Endothelial cell of umbilical vein (primary cell): ENCODE data around the gene UBR4. TPM values are rescaled to one million over a fixed set of nuclear protein-coding genes. Genes with fewer than 3 reads are reported as not detected.

Experiments used
- BruUV-seq: library from RNA; stranded (reverse); fragments of 400-500 nt; replicated peaks from 2 replicates; lab custom pipeline; 2021; lab: Mats Ljungman, UMichigan
- CTCF ChIA-PET: fragments of 300-600, 350-600 bp; sonication (Branson Sonifier 250); formaldehyde crosslinking; loops from one replicate; lab custom pipeline; 2021; ENCODE audit warnings: antibody characterized with exemption, inconsistent platforms; lab: Charles Lee
- POLR2A ChIA-PET: fragments of 300-600, 350-600 bp; sonication (Branson Sonifier 250); formaldehyde crosslinking; loops from one replicate; lab custom pipeline; 2021; ENCODE audit warnings: antibody characterized with exemption, inconsistent platforms; lab: Charles Lee
- DNase-seq: peaks from one replicate; pipeline ENCODE4 v3.0.0-alpha.2; 2011; ENCODE audit warnings: low read depth, low spot score
- FAIRE-seq: peaks from 2 replicates; lab custom pipeline; 2011; peaks lifted over from hg19 to GRCh38; lab: Jason Lieb, UNC
- H2AFZ ChIP-seq: 2 replicates; pipeline ENCODE4 v1.6.0; 2012; ENCODE audit warnings: low read depth, low read length, control low read depth, inconsistent platforms
- H3K27ac ChIP-seq: 2 replicates; pipeline ENCODE4 v1.5.1; 2011; ENCODE audit warnings: low read depth, mild to moderate bottlenecking, control low read depth, low read length, moderate library complexity; ENCODE audit not compliant: insufficient read depth
- H3K27me3 ChIP-seq, 2 experiments: 2 replicates each; pipeline versions ENCODE4 v1.6.0 to v1.6.1; 2011; ENCODE audit warnings: low read length in 2 of 2, mixed read lengths in 1 of 2; ENCODE audit not compliant: control insufficient read depth in 2 of 2, insufficient read depth in 2 of 2
- H3K36me3 ChIP-seq, 2 experiments: 2 replicates in 1 of 2; 3 replicates in 1 of 2; pipeline ENCODE4 v1.5.1; 2011; ENCODE audit warnings: low read length in 2 of 2, mild to moderate bottlenecking in 1 of 2, moderate library complexity in 1 of 2; ENCODE audit not compliant: control insufficient read depth in 2 of 2, insufficient read depth in 2 of 2; ENCODE audit errors: extremely low read depth in 1 of 2
- H3K4me1 ChIP-seq: 3 replicates; pipeline ENCODE4 v1.5.1; 2011; ENCODE audit warnings: mild to moderate bottlenecking, low read length; ENCODE audit not compliant: control insufficient read depth, insufficient read depth; ENCODE audit errors: extremely low read depth
- H3K4me2 ChIP-seq: 2 replicates; pipeline ENCODE4 v1.6.1; 2011; ENCODE audit warnings: low read length, control low read depth, mixed read lengths; ENCODE audit not compliant: insufficient read depth
- H3K4me3 ChIP-seq, 3 experiments: fragments of 200-600 bp in 1 of 3; sonication (generic), shearing (Covaris generic) in 1 of 3; replicated peaks in 1 of 3; 2 replicates each; pipeline ENCODE4 v1.5.1; 2011 to 2016; ENCODE audit warnings: control low read depth in 3 of 3, low read length in 3 of 3, mild to moderate bottlenecking in 2 of 3, inconsistent platforms in 1 of 3, low read depth in 1 of 3, moderate library complexity in 1 of 3; ENCODE audit not compliant: insufficient read depth in 1 of 3
- H3K79me2 ChIP-seq: 2 replicates; pipeline ENCODE4 v1.6.0; 2012; ENCODE audit warnings: low read length, inconsistent platforms; ENCODE audit not compliant: control insufficient read depth, insufficient read depth
- H3K9ac ChIP-seq: replicated peaks from 2 replicates; pipeline ENCODE3; 2011; ENCODE audit warnings: low read length, control low read depth; ENCODE audit not compliant: insufficient read depth; ENCODE audit errors: extremely low read depth
- H3K9me1 ChIP-seq: replicated peaks from 3 replicates; pipeline ENCODE4 v1.6.0; 2011; ENCODE audit warnings: mild to moderate bottlenecking, low read length; ENCODE audit not compliant: control insufficient read depth, insufficient read depth; ENCODE audit errors: extremely low read depth
- H3K9me3 ChIP-seq: replicated peaks from 2 replicates; pipeline ENCODE4 v1.5.1; 2012; ENCODE audit warnings: low read length, inconsistent platforms; ENCODE audit not compliant: control insufficient read depth, insufficient read depth
- H4K20me1 ChIP-seq: replicated peaks from 2 replicates; pipeline ENCODE3; 2011; ENCODE audit warnings: mild to moderate bottlenecking, low read length; ENCODE audit not compliant: control insufficient read depth, insufficient read depth; ENCODE audit errors: extremely low read depth
- CTCF ChIP-seq, 2 donors: IDR thresholded peaks; 1 replicate in 1 of 2; 2 replicates in 1 of 2; pipeline ENCODE4 v1.5.1; 2011; ENCODE audit warnings: low read length in 2 of 2, mild to moderate bottlenecking in 2 of 2, moderate library complexity in 2 of 2, control low read depth in 1 of 2, inconsistent platforms in 1 of 2, low read depth in 1 of 2; ENCODE audit not compliant: insufficient read depth in 1 of 2; ENCODE audit errors: extremely low read depth in 1 of 2
- EZH2 ChIP-seq: IDR thresholded peaks from 2 replicates; pipeline ENCODE4 v1.6.1; 2012; ENCODE audit warnings: borderline replicate concordance, low read depth, mild to moderate bottlenecking, moderate library complexity, low read length, inconsistent platforms; ENCODE audit not compliant: severe bottlenecking
- FOS ChIP-seq: IDR thresholded peaks from 2 replicates; pipeline ENCODE4 v1.6.1; 2011; ENCODE audit warnings: mild to moderate bottlenecking, low read length, moderate library complexity, borderline replicate concordance; ENCODE audit not compliant: insufficient read depth
- GATA2 ChIP-seq: IDR thresholded peaks from 2 replicates; pipeline ENCODE4 v1.7.0; 2011; ENCODE audit warnings: low read depth, mild to moderate bottlenecking, moderate library complexity, mixed read lengths, low read length; ENCODE audit not compliant: insufficient read length, insufficient read depth
- JUN ChIP-seq: IDR thresholded peaks from 2 replicates; pipeline ENCODE4 v1.6.1; 2011; ENCODE audit warnings: borderline replicate concordance, low read depth; ENCODE audit not compliant: insufficient read length, insufficient read depth
- MAX ChIP-seq: IDR thresholded peaks from 2 replicates; pipeline ENCODE4 v1.6.1; 2011; ENCODE audit not compliant: insufficient read depth, insufficient read length
- MYC ChIP-seq: IDR thresholded peaks from one replicate; pipeline ENCODE4 v1.6.1; 2011; ENCODE audit warnings: mild to moderate bottlenecking, low read depth, low read length
- POLR2A ChIP-seq: IDR thresholded peaks from 2 replicates; pipeline ENCODE4 v1.6.1; 2012; ENCODE audit warnings: low read depth, mild to moderate bottlenecking, control low read depth, low read length
- POLR2AphosphoS5 ChIP-seq: IDR thresholded peaks from 2 replicates; pipeline ENCODE4 v1.6.1; 2012; ENCODE audit warnings: low read depth, mild to moderate bottlenecking, control low read depth, low read length, moderate library complexity; ENCODE audit not compliant: insufficient read depth
- dilution Hi-C: fragments of 300-500 bp; cut with MboI; formaldehyde crosslinking; loops from one replicate; pipeline ENCODE4 v1.15.0; 2019; ENCODE audit warnings: low sequenced_read_pairs; ENCODE audit not compliant: extremely low pct_ligation_motif_present
- intact Hi-C: fragments of 100-400 bp; cut with micrococcal nuclease; formaldehyde crosslinking; loops from one replicate; pipeline ENCODE4 v1.10.0; 2022
- polyA plus RNA-seq, 4 experiments: library from polyadenylated mRNA; depleted of rRNA in 3 of 4; stranded (reverse) in 3 of 4; unstranded in 1 of 4; fragments of >200 nt; gene quantifications; 2 replicates each; pipeline versions ENCODE4 v1.2.1 to v1.2.3, GENCODE V29; 2011 to 2012; ENCODE audit warnings: missing spikeins in 1 of 4
- total RNA-seq: library from RNA; stranded (reverse); gene quantifications from 2 replicates; pipeline ENCODE4 v1.2.3, GENCODE V29; 2021

Gene UBR4
- total and polyA plus RNA-seq, 2 donors (not counting 3 experiments of a cell fraction or from before 2014, with no cell fraction given) = 125 to 150 TPM

- no peak overlapping the region for H3K4me3 ChIP-seq
- H3K27ac ChIP-seq = no peak overlapping the region
- no peaks in the 10 kb centered on the region for H3K4me1 ChIP-seq
- H3K79me2 ChIP-seq = no peaks in the 10 kb centered on the region
- H3K9ac ChIP-seq = no peak overlapping the region
- H3K9me1 ChIP-seq = no peaks in the 10 kb centered on the region
- intact Hi-C loops (loop anchor here (5.0 kb wide), 1 partner anchor 33 kb away; no protein-coding TSS in a partner anchor), dilution Hi-C loops (no loop called here)
- no peaks in the 10 kb centered on the region for H3K27me3 ChIP-seq
- no peaks in the 10 kb centered on the region for H4K20me1 ChIP-seq
- peaks cover 51 to 57% of the 10 kb centered on the region in 2 experiments for H3K36me3 ChIP-seq
- H3K4me2 ChIP-seq = no peak overlapping the region
- H3K9me3 ChIP-seq = no peaks in the 10 kb centered on the region
- ChIA-PET CTCF (interaction anchor here (1.1 to 2.3 kb wide), 6 partner anchors 9 to 68 kb away, joined by 3 to 10 read pairs (median 4); no protein-coding TSS in a partner anchor), POLR2A (interaction anchor here (0.6 kb wide), 1 partner anchor 258 kb away, joined by 3 read pairs; no protein-coding TSS in a partner anchor)
- TF ChIP-seq FOS (no peak), POLR2AphosphoS5 (no peak), EZH2 (no peak), JUN (no peak), CTCF (IDR thresholded peaks at IDR 0.05; ENCODE audit: extremely low read depth in 1 of 2, insufficient read depth in 1 of 2, low read depth in 1 of 2, low read length in 2 of 2) (no peak), GATA2 (no peak), MAX (no peak), MYC (no peak), POLR2A (no peak)
- BruUV-seq = no TSS peak
- no peak for FAIRE-seq
- DNase-seq = no peak
- H2AFZ ChIP-seq = no peak overlapping the region
These were observed 44.6 kb downstream of the UBR4 start for GRCh38 chr1:19165501-19165900.
